Stimulated activated CD8-positive, alpha-beta memory T cell treated with anti-CD3 and anti-CD28 coated beads, Interleukin-4, amount 100 ng/mL, for 1 hour (primary cell): ENCODE results near the gene CCDC91.
A peak's percentile ranks its signal among the peaks of the same experiment; 100 is the strongest.
"Not testable (repeated sequence)": the region's sequence is repeated elsewhere in the genome, so short reads cannot be mapped to it uniquely, and the experiment has no call there.

ENCODE experiments used
- DNase-seq, 2 donors: peaks; one replicate each; pipeline ENCODE4 v3.0.0-alpha.2; 2020; ENCODE audit warnings: low read depth in 2 of 2, low spot score in 1 of 2

CCDC91 gene

GRCh38 chr12:28180786-28181185 is 9.5 kb upstream of the CCDC91 start:
- DNase-seq, result no peak

- no peak for DNase-seq
Measured at GRCh38 chr12:28184375-28184774, 5.9 kb upstream of the CCDC91 start.

GRCh38 chr12:28186500-28186899 is 3.8 kb upstream of the CCDC91 start:
- no peak for DNase-seq

- DNase-seq, result no peak
Measured at GRCh38 chr12:28189784-28190320, 404 bp upstream of the CCDC91 start.

- DNase-seq, result peak in 1 of 2 donors; percentile 1
Measured at GRCh38 chr12:28191051-28192048, 1.1 kb downstream of the CCDC91 start.

- no peak for DNase-seq
Measured at GRCh38 chr12:28192125-28192524, 1.9 kb downstream of the CCDC91 start.

GRCh38 chr12:28194621-28195020 is 4.4 kb downstream of the CCDC91 start:
- not testable (repeated sequence) for DNase-seq

GRCh38 chr12:28201136-28201535 is 10.9 kb downstream of the CCDC91 start:
- not testable (repeated sequence) for DNase-seq

GRCh38 chr12:28202374-28203130 is 12.3 kb downstream of the CCDC91 start:
- DNase-seq, result no peak

- DNase-seq, result no peak
Measured at GRCh38 chr12:28209782-28210181, 19.5 kb downstream of the CCDC91 start.

GRCh38 chr12:28212182-28212581 is 21.9 kb downstream of the CCDC91 start:
- DNase-seq, result no peak

- no peak for DNase-seq
Measured at GRCh38 chr12:28215021-28215420, 24.8 kb downstream of the CCDC91 start.

- DNase-seq, result no peak
Measured at GRCh38 chr12:28216016-28216415, 25.8 kb downstream of the CCDC91 start.

GRCh38 chr12:28217805-28218204 is 27.5 kb downstream of the CCDC91 start:
- no peak for DNase-seq

- DNase-seq, result no peak
Measured at GRCh38 chr12:28218875-28219274, 28.6 kb downstream of the CCDC91 start.

- no peak for DNase-seq
Measured at GRCh38 chr12:28219827-28220226, 29.6 kb downstream of the CCDC91 start.

- DNase-seq, result peak; percentile 5 to 33
Measured at GRCh38 chr12:28222081-28222700, 31.9 kb downstream of the CCDC91 start.

- no peak for DNase-seq
Measured at GRCh38 chr12:28223025-28223554, 32.8 kb downstream of the CCDC91 start.

GRCh38 chr12:28223858-28224257 is 33.6 kb downstream of the CCDC91 start:
- no peak for DNase-seq

- no peak for DNase-seq
Measured at GRCh38 chr12:28226705-28227104, 36.4 kb downstream of the CCDC91 start.

GRCh38 chr12:28227251-28227650 is 37.0 kb downstream of the CCDC91 start:
- no peak for DNase-seq
